Measurements from ENCODE around the gene IRAK1BP1. TPM values are rescaled to one million over a fixed set of nuclear protein-coding genes. Genes with fewer than 3 reads are reported as not detected.
"Not testable (repeated sequence)": the region's sequence is repeated elsewhere in the genome, so short reads cannot be mapped to it uniquely, and the experiment has no call there.

IRAK1BP1 gene
- total RNA-seq, 1 donor from 2014 or later: 4.4 TPM

DNA sequence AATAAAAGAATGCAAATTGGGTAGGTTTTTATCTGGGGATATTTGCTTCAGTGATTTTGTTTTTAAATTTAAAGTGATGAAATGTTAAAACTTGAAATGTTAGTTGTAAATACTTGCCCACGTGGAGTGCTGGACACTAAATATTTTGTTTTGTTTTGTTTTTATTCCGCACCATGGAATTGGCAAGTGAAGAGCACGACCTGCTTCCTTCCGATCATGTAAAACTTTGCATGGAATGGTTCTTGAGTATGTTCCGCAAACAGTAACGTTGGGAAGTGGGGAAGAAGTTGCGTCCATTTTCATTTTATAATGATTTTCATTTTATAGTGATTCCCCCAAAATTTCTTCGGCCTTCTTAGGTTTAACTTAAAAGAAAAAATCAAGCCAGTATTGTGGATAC, 765 bp downstream of the IRAK1BP1 start:
- intact Hi-C loops (cut with DNase I): no loop called here
- DNase-seq (no peak), ATAC-seq (ENCODE audit: poor library complexity) (no peak)

DNA sequence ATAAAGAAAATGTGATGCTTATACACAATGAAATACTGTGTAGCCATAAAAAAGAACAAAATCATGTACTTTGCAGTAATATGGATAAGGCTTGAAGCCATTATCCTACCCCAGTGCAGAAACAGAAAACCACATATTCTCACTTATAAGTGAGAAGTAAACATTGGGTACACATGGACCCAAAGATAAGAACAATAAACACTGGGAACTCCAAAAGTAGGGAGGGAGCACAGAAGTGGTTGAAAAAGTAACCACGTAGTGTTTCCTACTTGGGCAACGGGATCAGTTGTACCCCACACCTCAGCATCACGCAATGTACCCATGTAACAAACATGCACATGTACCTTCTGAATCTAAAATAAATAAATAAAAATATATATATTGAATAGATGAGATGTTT, 8.2 kb downstream of the IRAK1BP1 start:
- intact Hi-C loops (cut with DNase I): no loop called here
- ATAC-seq (ENCODE audit: poor library complexity): no peak
- DNase-seq: no peak

DNA sequence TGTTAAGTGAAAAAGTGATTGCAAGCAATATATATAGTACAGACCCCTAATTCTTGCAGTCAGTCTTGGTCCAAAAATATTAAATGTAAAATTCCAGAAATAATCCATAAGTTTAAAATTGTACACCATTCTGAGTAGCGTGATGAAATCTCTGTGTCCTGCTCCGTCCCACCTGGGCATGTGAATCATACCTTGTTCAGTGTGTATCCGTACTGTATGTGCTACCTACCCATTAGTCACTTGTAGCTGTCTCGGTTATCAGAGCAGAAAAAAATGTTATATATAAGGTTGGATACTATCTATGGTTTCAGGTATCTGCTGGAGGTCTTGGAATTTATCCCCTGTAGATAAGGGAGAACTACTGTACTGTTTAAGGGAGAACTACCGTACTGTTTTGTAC, 16.3 kb downstream of the IRAK1BP1 start:
- ATAC-seq (ENCODE audit: poor library complexity) (no peak), DNase-seq (no peak)
- intact Hi-C loops (cut with DNase I): no loop called here

DNA sequence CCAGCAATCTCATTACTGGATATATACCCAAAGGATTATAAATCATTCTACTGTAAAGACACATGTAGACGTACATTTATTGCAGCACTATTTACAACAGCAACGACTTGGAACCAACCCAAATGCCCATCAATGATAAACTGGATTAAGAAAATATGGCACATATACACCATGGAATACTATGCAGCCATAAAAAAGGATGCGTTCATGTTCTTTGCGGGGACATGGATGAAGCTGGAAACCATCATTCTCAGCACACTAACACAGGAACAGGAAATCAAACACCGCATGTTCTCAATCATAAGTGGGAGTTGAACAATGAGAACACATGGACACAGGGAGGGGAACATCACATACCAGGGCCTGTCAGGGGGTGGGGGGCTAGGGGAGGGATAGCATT, 22.6 kb downstream of the IRAK1BP1 start:
- DNase-seq; ATAC-seq (ENCODE audit: poor library complexity); intact Hi-C loops (cut with DNase I): not testable (repeated sequence)

DNA sequence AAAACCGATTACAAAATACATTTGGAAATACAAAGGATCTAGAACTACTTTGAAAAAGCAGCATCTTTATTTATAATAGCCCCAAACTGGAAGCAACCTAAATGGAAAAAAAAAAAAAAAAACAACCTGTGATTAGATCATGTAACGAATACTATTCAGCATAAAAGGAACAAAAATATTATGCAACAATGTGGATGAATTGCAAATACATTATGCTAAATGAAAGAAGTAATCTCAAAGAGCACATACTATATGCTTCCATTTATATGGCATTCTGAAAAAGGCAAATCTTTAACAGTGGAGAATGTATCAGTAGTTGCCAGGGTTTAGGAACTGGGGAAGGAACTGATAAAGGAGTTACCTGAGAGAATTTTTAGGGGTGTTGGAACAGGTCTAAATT, 28.9 kb downstream of the IRAK1BP1 start:
- DNase-seq (no peak), ATAC-seq (ENCODE audit: poor library complexity) (no peak)
- intact Hi-C loops (cut with DNase I): no loop called here

DNA sequence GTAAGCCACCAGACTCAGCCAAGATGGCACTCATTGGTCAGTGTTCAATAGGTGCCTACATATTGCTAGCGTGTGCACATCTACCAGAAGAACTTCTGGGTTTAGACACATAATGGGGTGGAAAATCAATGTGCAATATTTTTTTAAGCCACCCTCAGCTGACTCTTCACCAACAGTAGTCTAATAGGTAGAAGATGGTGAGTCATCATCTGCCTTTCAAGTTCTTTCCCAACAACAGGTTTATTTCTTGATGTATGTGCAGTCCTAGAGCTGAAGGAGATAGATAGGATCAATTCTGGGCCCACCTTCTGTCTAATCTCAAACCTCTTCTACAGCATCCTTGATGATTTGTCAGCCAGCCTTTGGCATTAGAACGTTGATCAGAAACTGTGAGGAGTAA, 41.3 kb downstream of the IRAK1BP1 start:
- intact Hi-C loops (cut with DNase I): no loop called here
- ATAC-seq (ENCODE audit: poor library complexity) (no peak), DNase-seq (no peak)

DNA sequence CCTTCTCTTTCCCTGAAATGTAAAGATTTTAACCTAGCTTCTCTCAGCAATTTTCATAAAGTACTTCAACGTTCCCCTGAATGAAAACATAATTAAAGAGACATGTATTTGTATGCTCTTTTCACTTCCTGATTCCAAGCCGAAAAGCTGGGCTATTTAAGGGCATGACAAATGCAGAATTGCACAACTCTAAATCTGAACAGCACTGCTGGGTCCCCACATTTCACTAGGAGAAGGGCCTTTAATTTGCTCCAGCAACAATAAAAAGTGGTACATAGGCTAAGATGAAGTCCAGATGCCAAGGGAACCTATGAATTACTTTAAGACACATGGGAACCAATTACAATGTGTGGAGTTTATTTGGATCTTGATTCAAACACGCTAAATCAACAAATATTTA, 42.0 kb downstream of the IRAK1BP1 start:
- ATAC-seq (ENCODE audit: poor library complexity): peak; percentile 75
- no peak for DNase-seq
- intact Hi-C loops (cut with DNase I): no loop called here

DNA sequence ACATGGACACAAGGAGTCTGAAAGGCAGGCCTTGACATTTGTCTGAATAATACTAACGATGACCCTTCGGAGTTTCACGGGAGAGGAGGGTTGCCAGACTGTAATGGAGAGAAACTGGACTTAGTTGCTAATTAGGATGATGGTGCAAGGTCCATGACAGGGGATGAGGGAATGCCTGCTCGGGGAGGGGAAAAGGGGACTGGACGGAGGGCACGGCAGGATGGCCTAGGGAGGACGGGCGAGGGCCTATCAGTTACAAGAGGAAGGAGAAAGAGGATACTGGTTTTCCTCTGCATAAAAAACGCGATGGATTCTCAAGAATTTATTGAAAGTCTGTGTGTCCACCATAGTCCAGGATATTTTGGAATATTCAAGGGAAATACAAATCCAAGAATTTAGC, 42.7 kb downstream of the IRAK1BP1 start:
- intact Hi-C loops (cut with DNase I): no loop called here
- no peak for DNase-seq
- no peak for ATAC-seq (ENCODE audit: poor library complexity)

DNA sequence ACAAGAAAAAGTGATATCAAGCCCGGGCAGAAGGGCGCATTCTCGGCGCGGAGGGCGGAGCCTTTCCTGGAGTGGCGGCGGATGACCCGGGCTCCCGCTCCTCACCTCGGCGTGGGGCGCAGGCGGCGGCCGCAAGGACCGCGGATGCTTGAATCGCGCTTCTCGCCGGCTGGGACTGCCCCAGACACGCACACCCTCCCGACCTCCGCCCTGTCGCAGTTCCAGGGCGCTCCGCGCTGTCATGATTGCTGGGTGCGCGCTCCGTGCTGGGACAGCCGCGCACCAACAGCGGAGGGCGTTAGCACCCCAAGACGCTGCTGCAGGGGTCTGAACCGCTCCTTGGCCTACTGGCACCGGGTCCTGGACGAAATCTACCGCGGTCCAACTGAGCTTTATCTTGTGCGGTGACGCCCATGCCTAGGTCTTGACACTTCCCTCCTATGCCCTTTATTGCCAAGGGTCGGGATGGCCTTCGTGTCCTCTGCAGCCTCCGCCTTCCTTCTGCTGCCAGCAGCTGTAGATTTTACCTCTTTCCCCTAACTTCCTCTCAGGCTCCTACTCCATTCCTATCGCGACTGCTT, 43.3 kb downstream of the IRAK1BP1 start:
- intact Hi-C loops (cut with DNase I): no loop called here
- DNase-seq: peak; percentile 49
- ATAC-seq (ENCODE audit: poor library complexity): peak; percentile 80

DNA sequence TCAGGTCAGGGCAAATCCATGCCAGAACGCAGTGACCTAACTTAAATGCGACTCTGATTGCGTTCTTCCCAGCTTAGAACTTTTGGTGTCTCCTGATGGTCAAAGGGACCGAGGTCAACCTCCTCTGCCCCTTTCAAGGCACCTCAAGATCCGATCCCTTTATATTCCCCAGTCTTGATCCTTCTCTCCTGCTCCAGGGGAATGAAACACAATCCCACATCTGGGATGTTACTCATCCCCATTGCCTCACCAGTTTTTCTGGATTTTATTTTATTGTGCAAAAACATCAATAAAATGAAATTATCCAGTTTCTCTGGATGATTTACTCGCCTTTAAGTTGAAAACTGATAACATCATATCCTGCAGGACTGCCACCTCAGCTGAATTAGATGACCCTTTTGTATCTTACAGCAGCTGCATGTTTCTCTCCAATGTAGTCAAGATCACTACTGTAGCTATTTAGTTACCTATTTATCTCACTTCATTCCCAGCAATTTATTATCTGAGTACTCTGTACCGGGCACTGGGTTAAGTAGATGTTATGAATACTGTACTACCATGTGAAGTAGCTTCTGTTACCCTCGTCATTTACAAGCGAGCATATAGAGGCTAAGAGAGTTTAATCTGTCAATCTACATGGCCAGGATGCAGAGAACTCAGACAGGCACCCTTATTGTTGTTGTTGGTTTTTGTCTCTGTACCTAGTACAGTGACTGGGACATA, 44.0 kb downstream of the IRAK1BP1 start:
- intact Hi-C loops (cut with DNase I): no loop called here
- DNase-seq (no peak), ATAC-seq (ENCODE audit: poor library complexity) (peak; percentile 7)

DNA sequence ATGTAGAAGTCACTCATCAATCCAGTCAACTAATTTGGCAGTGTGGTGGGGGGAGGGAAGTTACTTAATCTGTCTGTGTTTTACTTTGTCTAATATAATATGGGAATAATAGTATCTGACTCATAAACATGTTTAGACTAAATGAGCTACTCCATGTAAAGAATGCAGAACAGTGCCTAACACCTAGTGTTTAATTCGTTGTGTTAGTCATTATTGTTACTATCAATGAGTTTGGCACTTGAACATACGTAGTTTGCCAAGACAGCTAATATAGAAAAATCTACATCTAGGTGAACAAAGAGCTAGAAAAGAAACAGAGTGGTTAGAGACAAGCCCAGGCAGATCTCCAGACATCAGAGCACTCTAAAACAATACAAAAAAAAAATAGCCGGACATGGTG, 49.1 kb downstream of the IRAK1BP1 start:
- no peak for DNase-seq
- intact Hi-C loops (cut with DNase I): no loop called here

DNA sequence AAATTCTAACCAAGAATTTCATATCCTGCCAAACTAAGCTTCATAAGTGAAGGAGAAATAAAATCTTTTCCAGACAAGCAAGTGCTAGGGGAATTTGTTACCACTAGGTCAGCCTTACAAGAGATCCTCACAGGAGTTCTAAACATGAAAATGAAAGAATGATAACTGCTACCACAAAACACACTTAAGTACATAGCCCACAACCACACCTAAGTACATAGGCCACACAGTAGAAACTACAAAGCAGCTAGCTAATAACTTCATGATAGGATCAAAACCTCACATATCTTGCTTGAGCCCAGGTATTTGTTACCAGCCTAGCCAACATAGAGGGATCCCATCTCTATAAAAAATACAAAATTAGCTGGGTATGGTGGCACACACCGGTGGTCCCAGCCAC, 50.4 kb downstream of the IRAK1BP1 start:
- no peak for ATAC-seq (ENCODE audit: poor library complexity)
- DNase-seq: no peak
- intact Hi-C loops (cut with DNase I): no loop called here

More for the DNA sequence above, 49.1 kb downstream of the IRAK1BP1 start:
- ATAC-seq (ENCODE audit: poor library complexity): no peak

DNA sequence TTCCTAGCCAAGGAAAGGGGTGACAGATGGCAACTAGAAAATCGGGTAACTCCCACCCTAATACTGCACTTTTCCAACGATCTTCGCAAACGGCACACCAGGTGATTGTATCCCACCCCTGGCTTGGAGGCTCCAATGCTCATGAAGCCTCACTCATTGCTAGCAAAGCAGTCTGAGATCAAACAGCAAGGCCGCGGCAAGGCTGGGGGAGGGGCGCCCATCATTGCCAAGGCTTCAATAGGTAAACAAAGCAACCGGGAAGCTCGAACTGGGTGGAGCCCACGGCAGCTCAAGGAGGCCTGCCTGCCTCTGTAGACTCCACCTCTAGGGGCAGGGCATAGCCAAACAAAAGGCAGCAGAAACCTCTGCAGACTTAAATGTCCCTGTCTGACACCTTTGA, 53.8 kb downstream of the IRAK1BP1 start:
- ATAC-seq (ENCODE audit: poor library complexity); intact Hi-C loops (cut with DNase I); DNase-seq: not testable (repeated sequence)

DNA sequence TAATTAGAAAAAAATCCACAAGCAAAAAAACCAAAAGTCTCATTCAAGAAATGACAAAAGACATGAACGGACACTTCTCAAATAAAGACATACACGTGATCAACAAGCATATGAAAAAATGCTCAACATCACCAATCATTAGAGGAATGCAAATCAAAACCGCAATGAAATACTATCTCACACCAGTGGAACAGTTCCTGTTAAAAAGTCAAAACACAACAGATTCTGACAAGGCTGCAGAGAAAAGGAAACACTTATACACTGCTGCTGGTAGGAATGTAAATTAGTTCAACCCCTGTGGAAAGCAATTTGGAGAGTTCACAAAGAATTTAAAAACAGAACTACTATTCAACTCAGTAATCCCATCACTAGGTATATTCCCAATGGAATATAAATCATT, 58.0 kb downstream of the IRAK1BP1 start:
- intact Hi-C loops (cut with DNase I): no loop called here
- DNase-seq: no peak
- ATAC-seq (ENCODE audit: poor library complexity): no peak

DNA sequence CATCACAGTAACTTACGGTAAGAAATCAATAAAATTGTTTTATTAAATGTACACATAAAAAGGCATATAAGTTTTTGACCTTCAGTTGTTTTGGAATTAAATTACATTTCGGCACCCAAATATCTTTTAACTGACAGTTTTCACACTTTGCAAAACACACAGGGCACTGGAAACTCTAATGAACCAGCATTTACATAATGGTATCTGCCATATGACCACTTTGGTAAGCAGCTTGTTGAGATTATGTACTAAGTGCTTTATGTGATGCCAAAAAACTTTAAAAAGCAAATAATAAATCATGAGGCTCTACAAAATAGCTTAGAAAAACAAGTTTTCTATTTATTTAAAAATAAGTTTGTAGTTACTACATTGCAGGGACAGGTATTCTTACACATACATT, 68.2 kb downstream of the IRAK1BP1 start:
- ATAC-seq (ENCODE audit: poor library complexity) (peak; percentile 63), DNase-seq (no peak)
- intact Hi-C loops (cut with DNase I): no loop called here

DNA sequence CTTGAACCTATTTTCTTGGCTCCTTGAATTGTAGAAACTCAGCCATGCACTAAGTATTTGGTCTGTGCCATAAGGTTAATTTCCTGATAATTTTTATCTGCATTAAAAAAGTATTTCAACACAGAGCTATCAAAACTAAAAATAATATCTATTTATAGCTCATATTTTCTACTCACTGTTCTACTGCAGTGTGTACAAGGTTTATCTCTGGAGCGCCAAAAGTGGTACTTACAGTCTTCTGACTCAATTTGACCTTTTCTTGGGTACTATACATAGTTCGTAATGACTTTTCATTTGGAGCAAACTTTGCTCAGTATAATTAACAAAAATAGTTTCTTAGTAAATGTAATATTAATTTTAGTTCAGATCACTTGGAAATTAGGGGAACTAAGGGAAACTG, 69.2 kb downstream of the IRAK1BP1 start:
- peak; percentile 91 for ATAC-seq (ENCODE audit: poor library complexity)
- intact Hi-C loops (cut with DNase I): no loop called here
- DNase-seq: no peak

DNA sequence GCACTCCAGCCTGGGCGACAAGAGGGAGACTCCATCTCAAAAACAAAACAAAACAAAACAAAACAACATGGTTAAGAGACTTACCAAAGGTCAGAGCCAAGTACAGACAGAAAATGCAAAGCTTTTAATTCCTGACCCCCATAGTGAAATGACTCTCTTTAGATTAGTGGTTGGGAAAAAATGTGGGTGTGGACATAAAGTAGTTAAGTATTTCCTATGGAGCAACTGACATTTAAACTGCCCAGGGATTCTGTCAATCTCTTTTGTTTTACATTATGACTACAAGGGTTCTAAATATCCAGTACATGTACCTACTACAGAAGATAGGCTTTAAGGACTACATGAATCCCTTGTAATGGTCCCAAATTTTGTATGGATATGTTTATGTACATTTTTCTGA, 75.1 kb downstream of the IRAK1BP1 start:
- intact Hi-C loops (cut with DNase I): no loop called here
- no peak for ATAC-seq (ENCODE audit: poor library complexity)

DNA sequence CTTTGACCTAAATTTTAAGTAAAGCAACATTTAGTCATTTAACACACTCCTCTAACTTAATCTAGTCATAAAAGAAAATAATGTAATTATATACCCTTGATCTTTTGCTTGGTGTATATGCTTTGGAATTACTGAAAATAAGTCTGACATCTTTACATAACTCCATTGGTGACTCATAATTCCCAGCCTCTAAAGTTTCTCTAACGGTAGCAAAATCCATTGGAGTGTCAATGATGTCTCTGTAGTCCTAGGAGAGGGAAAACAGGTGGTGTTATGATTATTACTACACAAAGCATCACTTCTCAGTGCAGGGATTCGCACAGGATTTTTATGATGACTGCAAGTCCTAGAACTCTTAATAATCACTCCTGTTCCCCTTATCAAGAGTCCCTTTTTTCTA, 80.2 kb downstream of the IRAK1BP1 start:
- no peak for ATAC-seq (ENCODE audit: poor library complexity)
- DNase-seq: no peak
- intact Hi-C loops (cut with DNase I): no loop called here

More for the DNA sequence above, 75.1 kb downstream of the IRAK1BP1 start:
- DNase-seq: no peak

DNA sequence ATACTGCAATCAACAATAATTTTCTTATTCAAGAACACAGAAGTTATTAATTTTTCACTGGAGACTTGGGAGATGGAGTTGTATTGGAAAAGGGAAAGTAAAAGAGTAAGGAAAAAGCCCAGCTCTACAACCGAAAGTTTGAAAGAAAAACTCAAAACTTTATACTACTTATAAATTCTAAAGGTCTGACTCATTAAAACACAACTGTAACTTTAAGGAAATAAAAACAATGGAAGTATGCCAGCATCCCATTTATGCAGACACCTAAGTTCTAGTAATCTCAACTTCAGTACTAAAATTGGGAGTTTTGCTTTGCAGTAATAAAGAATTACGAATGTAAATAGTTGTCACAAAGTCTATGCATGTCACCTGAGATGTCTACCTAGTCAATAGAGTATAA, 80.6 kb downstream of the IRAK1BP1 start:
- intact Hi-C loops (cut with DNase I): no loop called here
- ATAC-seq (ENCODE audit: poor library complexity): no peak
- no peak for DNase-seq

DNA sequence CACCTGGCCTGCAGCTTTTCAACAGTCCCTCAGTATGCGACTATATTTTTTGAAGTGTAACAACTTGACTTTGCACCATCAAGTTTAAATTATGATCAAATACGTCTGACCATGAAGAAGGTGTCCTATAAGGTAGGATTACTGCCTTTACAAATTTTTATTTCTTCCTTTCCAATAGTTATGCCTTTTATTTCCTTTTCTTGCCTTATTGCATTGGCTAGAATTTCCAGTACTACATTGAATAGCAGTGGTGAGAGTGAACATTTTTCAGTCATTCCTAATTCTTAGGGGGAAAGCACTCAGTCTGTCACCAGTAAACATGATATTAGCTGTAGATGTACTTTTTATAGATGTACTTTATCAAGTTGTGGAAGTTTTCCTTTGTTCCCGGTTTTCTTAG, 81.4 kb downstream of the IRAK1BP1 start:
- no peak for DNase-seq
- no peak for ATAC-seq (ENCODE audit: poor library complexity)
- intact Hi-C loops (cut with DNase I): no loop called here

DNA sequence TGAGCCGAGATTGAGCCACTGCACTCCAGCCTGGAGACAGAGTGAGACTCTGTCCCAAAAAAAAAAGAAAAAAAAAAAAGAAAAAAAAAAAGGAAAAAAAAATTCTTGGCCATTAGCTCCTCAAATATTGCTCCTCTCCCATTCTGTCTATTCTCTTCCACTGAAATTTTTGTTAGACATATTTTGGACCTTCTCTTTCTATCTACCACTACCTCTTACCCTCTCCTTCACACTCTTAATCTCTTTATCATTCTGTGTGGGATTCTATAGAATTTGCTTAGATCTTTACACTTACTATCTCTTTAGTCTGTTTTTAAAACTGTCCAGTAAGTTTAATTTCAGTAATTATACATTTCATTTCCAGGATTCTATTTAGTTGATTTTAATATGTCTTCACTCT, 85.0 kb downstream of the IRAK1BP1 start:
- DNase-seq (no peak), ATAC-seq (ENCODE audit: poor library complexity) (no peak)
- intact Hi-C loops (cut with DNase I): loop anchor here (10.0 kb wide), 1 partner anchor 52 kb away; no protein-coding TSS in a partner anchor

Data from Right ventricle myocardium superior (tissue), 1 donor.